ENCODE results near the gene ART5. TPM values are rescaled to one million over a fixed set of nuclear protein-coding genes. Genes with fewer than 3 reads are reported as not detected.
A peak's percentile ranks its signal among the peaks of the same experiment; 100 is the strongest.
"Not testable (repeated sequence)": the region's sequence is repeated elsewhere in the genome, so short reads cannot be mapped to it uniquely, and the experiment has no call there.

The ART5 gene
- total RNA-seq, 4 donors from 2014 or later, result 0.69 to 2.4 (median 1.7) TPM; not detected in 1

- intact Hi-C loops (cut with DNase I; ENCODE audit: low total_unique reads), result no loop called here
- DNase-seq, result no peak
These were observed 13.8 kb upstream of the ART5 start for GRCh38 chr11:3655547-3655946.

GRCh38 chr11:3652514-3652913, 10.7 kb upstream of the ART5 start:
- H3K27me3 ChIP-seq; H3K4me1 ChIP-seq; H3K9me3 ChIP-seq; intact Hi-C loops (cut with DNase I; ENCODE audit: low total_unique reads); H3K36me3 ChIP-seq; H3K27ac ChIP-seq; DNase-seq; H3K4me3 ChIP-seq: not testable (repeated sequence)

More at GRCh38 chr11:3655547-3655946, 13.8 kb upstream of the ART5 start:
- Histone ChIP-seq H3K4me3 (no peak overlapping the region), H3K4me1 (no peaks in the 10 kb centered on the region), H3K36me3 (no peaks in the 10 kb centered on the region), H3K27me3 (no peaks in the 10 kb centered on the region), H3K27ac (no peak overlapping the region), H3K9me3 (no peaks in the 10 kb centered on the region)
- TF ChIP-seq CTCF (IDR thresholded peaks at IDR 0.05), result no peak
- no peak for TF ChIP-seq POLR2A (IDR thresholded peaks at IDR 0.05)

- H3K27me3 ChIP-seq; H3K4me3 ChIP-seq; H3K27ac ChIP-seq; H3K9me3 ChIP-seq; H3K4me1 ChIP-seq; H3K36me3 ChIP-seq; intact Hi-C loops (cut with DNase I; ENCODE audit: low total_unique reads); DNase-seq: not testable (repeated sequence)
These were observed 7.6 kb upstream of the ART5 start for GRCh38 chr11:3649374-3649773.

- H3K27ac ChIP-seq; H3K9me3 ChIP-seq; DNase-seq; H3K27me3 ChIP-seq; H3K4me1 ChIP-seq; H3K4me3 ChIP-seq; H3K36me3 ChIP-seq; intact Hi-C loops (cut with DNase I; ENCODE audit: low total_unique reads): not testable (repeated sequence)
These were observed 7.1 kb upstream of the ART5 start for GRCh38 chr11:3648843-3649242.

GRCh38 chr11:3645552-3645951, 3.8 kb upstream of the ART5 start:
- intact Hi-C loops (cut with DNase I; ENCODE audit: low total_unique reads), result no loop called here
- TF ChIP-seq POLR2A (IDR thresholded peaks at IDR 0.05), result no peak
- no peak for DNase-seq
- Histone ChIP-seq H3K36me3 (no peaks in the 10 kb centered on the region), H3K4me3 (no peak overlapping the region), H3K9me3 (no peaks in the 10 kb centered on the region), H3K27ac (no peak overlapping the region), H3K27me3 (no peaks in the 10 kb centered on the region), H3K4me1 (no peaks in the 10 kb centered on the region)

- Histone ChIP-seq H3K27me3 (no peaks in the 10 kb centered on the region), H3K4me3 (no peak within 1 kb of the TSS), H3K9me3 (no peaks in the 10 kb centered on the region), H3K27ac (no peak within 1 kb of the TSS), H3K36me3 (no peaks in the 10 kb centered on the region), H3K4me1 (no peaks in the 10 kb centered on the region)
- peak in 1 of 2 donors; percentile 27 for DNase-seq
- intact Hi-C loops (cut with DNase I; ENCODE audit: low total_unique reads), result no loop called here
- TF ChIP-seq POLR2A (IDR thresholded peaks at IDR 0.05), result no peak
These were observed 3.0 kb upstream of the ART5 start, which contains the start of gene ART1 for GRCh38 chr11:3644817-3645235. Gene ART1 (plus strand): TSS chr11:3645128. CDS start chr11:3659214, 14,086 bp downstream.

GRCh38 chr11:3643102-3643546, 1.3 kb upstream of the ART5 start:
- H3K9me3 ChIP-seq; DNase-seq; H3K36me3 ChIP-seq; H3K4me1 ChIP-seq; H3K27me3 ChIP-seq; intact Hi-C loops (cut with DNase I; ENCODE audit: low total_unique reads): not testable (repeated sequence)
- Histone ChIP-seq H3K4me3 (peak overlapping the region; percentile 37 to 41), H3K27ac (peak overlapping the region; percentile 65 to 74)

- Histone ChIP-seq H3K27ac (peak overlapping the region; percentile 65 to 74), H3K4me1 (no peaks in the 10 kb centered on the region), H3K9me3 (no peaks in the 10 kb centered on the region), H3K4me3 (peak overlapping the region; percentile 37 to 41), H3K27me3 (no peaks in the 10 kb centered on the region), H3K36me3 (no peaks in the 10 kb centered on the region)
- intact Hi-C loops (cut with DNase I; ENCODE audit: low total_unique reads), result no loop called here
- DNase-seq, result peak; percentile 83 to 87
- TF ChIP-seq POLR2A (IDR thresholded peaks at IDR 0.05), result peak; percentile 29 to 52
- TF ChIP-seq CTCF (IDR thresholded peaks at IDR 0.05), result no peak
These were observed 519 bp upstream of the ART5 start for GRCh38 chr11:3642071-3642951.
